Stomach (tissue), 4 donors: Measurements from ENCODE around the gene IQSEC3.

Experiments used
- CTCF ChIP-seq, 7 experiments: fragments of 450-650 bp in 4 of 7; fragments of 200-600 bp in 3 of 7; sonication (generic) in 3 of 7; IDR thresholded peaks; one replicate each; pipeline ENCODE4 v1.5.1; 2016 to 2019; ENCODE audit warnings: antibody characterized with exemption in 7 of 7, control low read depth in 2 of 7, mild to moderate bottlenecking in 1 of 7
- POLR2A ChIP-seq, 4 donors: fragments of 450-650 bp; IDR thresholded peaks; one replicate each; pipeline ENCODE4 v1.6.1; 2016; ENCODE audit warnings: antibody characterized with exemption in 4 of 4, control low read depth in 2 of 4, mild to moderate bottlenecking in 1 of 4, moderate library complexity in 1 of 4
- POLR2AphosphoS5 ChIP-seq, 3 donors: sonication (generic); formaldehyde crosslinking; IDR thresholded peaks; one replicate each; pipeline ENCODE4 v1.6.1; 2016; ENCODE audit warnings: antibody characterized with exemption in 3 of 3

- TF ChIP-seq CTCF (IDR thresholded peaks at IDR 0.05) (no peak), POLR2AphosphoS5 (IDR thresholded peaks at IDR 0.05) (no peak), POLR2A (IDR thresholded peaks at IDR 0.05) (no peak)
These were observed 123.0 kb downstream of the IQSEC3 start for GRCh38 chr12:189622-189962.
